Measurements from ENCODE around the gene UMODL1.

Gene UMODL1

DNA sequence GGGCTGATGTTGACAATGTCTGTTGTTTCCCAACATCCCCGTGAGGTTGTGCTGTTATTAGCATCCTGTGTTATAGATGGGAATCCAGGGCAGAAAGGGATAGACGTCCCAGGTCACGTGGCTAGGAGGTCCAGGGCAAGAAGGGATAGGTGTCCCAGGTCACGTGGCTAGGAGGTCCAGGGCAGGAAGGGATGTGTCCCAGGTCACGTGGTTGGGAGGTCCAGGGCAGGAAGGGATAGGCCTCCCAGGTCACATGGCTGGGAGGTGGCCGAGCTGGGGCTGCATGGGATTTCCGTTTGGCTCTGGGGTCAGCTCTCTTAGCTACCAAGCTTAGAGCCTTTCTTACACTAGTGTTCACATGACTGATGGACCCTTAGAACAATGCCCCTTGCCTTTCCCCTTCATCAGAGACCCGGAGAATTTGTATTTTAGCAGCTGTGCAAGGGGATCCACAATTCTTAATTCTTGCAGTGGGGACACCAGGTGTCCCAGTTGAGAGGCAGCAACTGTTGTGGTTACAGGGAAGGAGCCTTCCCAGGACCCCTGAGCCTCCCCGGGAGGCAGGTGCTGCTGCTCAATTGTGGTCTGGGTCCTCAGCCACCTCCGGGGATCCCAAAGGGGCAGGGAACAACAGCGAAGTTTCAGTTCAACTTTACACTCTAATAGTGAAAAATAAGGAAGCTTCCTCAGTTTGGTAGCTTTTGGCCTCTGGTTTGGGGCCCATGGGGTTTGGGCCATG is 69.2 kb downstream of the UMODL1 start:
- no peak for DNase-seq

- DNase-seq, result no peak
Measured at GRCh38 chr21:42141643-42142042, 70.5 kb downstream of the UMODL1 start.

GRCh38 chr21:42142141-42142540 is 71.0 kb downstream of the UMODL1 start:
- DNase-seq, result no peak

- DNase-seq, result no peak
Measured at GRCh38 chr21:42142627-42143026, 71.5 kb downstream of the UMODL1 start.

DNA sequence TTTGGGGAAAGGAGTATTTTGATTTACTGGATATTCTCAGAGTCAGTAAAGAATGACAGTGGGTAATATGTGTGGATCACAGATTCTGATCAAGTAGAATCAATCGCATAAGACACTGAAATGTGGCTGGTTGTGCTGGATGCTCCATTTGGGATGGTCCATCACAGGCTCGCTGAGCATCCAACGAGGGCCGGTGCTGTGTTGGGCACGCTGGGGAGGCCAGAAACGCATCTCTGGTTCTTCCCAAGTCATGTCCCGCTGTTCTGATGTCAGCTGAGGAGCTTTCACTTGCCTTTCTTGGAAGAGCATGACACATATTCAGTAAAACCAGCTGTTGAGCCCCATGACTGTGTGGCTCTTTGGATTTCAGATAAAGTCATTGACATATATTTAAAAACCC is 72.0 kb downstream of the UMODL1 start:
- DNase-seq, result no peak

DNA sequence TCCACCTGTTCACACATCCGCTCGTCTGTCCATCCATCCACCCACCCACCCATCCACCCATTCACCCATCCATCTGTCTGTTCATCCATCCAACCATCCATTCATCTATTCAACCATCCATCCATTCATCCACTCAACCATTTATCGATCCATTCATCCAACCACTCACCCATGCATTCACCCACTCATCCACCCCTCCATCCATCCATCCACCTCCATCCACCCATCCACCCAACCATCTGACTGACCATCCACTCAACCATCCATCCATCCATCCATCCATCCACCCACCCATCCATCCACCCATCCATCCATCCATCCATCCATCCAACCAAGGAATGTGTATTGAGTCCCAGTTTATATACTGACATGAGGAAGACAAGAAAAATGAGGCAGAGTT is 73.1 kb downstream of the UMODL1 start:
- no peak for DNase-seq

DNA sequence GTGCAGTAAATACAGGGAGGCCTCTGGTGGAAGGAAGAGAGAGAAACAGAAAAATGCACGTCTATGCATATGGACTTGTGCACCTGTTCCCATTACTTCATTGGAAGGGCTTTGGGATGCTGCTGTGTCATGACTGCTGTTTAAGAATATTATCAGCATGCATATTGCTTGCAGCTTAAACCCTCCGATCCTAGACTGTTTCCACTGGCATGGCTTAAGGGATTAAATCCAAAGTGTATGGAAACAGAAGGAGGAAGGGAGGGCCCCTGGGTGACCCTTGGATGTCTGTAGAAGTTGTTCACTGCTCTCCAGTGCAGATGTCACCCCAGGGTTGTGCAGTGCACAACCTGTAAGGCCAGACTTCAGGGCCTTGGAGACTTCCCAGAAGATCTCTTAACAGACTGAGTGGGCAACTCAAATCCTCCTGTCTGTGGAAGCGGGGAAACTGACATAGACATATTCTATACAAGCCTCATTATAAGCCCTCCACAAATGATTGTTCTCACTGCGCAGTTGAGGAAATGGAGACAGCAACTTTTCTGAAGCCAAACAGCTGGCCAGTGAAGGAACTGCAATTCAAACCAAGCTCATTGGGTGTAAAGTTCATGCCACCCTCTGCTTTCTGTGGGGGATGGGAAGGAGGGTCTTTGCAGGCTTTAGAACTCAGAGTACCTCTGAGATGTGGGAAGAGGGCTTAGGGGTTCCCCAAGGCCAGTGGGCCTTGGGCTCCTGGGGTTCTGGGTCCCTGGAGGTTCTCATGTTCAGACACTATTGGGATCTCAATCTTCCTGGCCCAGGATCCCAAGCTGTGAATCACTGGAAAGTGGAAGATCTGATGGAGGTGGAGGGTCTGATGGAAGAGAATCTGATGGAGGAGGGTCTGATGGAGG is 73.8 kb downstream of the UMODL1 start:
- DNase-seq, result no peak

GRCh38 chr21:42145569-42146272 is 74.6 kb downstream of the UMODL1 start:
- DNase-seq, result peak; percentile 72 to 91 (median 74)

GRCh38 chr21:42146273-42146805 is 75.2 kb downstream of the UMODL1 start:
- DNase-seq, result no peak

DNA sequence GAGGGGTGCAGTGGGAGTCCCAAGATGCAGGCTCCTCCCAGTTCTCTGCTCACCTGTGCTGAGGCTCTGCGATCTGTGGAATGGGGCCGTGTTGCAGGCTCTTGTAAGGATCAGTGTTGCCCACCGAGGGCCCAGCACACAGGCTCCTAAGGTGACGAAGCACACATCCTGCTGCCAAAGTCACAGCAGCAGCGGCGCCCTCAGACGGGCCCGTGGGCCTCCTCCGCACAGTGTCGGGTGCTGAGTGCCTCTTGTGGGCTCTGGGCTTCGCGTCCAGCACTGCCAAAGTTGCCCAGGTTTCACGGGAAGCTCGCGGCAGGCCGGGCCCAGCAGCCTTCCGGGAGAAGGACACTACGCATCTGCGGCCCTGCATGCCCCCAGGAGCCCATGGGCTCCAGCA is 75.7 kb downstream of the UMODL1 start:
- DNase-seq, result no peak

GRCh38 chr21:42147386-42148020 is 76.4 kb downstream of the UMODL1 start:
- no peak for DNase-seq

DNA sequence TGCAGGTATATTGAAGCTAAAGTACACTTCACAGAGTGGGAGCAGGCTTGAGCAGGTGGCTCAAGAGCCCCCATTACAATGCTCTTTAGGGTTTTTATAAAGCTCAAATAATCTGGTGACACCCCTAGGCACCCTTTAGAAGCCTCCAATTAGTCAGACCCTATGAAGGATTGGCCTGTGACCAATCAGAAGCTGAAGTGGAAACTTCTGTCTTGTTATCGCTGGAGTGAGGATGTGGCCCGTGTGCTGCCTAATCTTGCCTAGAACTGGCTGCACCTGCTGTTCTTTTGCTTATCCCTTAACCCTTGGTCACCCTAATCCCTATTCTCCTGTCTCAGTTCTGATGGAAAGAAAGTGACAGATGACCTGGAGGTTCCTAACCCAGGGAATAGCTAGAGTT is 77.0 kb downstream of the UMODL1 start:
- DNase-seq, result peak in 1 of 3 experiments; percentile 15

GRCh38 chr21:42148584-42148983 is 77.5 kb downstream of the UMODL1 start:
- DNase-seq, result no peak

DNA sequence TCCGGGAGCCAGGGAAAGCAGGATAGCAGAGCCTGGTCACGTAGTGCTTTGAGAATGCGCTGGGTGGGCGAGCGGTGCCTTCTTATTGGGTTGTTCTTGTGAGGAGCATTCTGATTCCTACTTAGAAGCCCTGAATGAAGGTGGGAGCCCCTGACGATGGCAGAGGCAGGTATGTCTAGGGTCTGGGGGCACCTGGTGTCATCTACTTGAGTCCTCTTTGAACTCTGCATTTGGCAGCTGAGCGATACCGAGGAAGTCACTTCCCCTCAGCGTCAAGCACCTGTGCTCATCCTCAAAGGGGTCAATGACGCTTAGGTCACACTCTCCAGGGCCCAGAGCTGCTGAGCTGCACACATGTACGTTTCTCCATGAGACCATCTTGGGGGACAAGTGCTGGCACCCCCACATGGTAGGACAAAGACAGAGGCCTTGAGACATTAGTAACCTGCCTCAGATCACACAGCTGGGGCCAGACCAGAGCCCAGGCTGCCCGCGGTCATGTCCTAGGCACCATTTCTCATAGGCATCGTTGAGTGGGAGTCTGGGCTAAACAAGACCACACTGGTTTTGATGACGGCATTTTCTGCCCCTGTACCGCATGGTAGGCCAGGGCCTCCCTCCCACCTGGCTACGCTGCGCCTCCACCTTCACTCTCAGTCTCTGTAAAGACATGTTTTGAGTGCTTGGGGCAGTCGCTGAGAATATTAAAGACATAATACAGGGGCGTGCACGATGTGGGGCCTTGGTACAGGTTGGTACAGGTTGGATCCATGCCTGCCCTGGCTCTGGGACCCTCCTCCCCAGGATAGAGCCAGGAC is 78.7 kb downstream of the UMODL1 start:
- DNase-seq, result no peak

DNA sequence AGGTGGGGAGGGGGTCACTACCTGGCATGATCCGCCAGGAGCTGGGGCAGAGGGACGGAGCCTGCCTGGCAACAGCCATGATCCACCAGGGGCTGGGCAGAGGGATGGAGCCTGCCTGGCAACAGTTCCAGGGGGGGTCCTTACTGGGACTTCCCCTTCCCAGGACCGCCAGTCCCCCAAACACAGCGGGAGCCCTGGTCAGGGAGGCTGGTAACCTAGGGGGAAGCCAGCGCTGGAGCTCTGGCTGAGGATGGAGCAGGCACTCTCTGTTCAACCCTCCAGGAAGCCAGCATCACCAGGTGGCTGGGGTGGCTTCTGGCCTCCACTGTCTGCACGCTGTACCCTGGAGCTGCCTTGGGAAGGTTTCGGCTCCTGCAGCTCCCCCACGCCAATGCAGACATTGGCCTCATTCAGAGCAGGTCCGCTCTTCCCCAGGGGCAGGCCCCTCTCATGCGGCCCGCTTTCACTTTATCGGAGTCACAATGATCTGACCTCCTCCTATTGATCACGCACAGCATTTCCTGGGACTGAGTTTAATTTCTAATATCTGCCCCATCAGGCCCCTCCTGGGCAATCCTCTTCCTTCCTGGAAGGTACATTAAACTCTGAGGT is 79.5 kb downstream of the UMODL1 start:
- DNase-seq, result no peak

DNA sequence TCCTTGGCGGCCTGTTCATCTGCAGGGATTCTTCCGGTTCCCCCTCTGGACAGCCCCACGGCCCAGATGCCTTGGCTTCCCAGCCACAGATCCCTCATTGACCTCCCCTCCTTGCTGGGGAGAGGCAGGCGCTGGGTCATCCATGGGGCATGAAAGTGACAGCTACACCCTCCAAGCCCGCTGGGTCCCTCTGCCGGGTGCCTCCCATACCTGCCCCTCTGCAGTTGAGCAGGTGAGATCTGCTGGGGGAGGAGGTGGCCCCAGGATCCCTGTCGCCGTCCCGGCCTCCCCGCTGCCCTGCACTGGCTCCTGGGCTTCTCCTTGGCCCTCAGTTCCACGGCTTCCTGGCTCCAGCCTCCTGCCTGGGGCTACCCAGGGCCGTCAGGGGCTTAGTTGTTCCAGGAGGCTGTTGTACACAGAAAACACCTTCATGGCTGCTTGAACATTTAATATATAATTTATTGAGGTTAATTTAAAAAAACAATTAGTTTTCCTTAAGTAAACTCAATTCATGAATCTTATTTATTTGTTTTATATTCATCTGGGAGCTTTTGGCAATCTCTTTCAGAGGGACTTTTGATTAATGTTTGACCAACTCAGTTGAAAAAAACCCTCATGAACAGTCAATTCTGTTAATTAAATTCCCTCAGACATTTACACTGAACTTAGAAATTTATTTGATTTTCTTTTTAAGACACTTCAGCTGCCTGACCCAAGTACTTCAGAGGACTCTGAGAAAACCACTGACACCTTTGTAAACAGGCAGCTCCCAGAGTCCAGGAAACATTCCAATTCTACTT is 80.2 kb downstream of the UMODL1 start:
- peak in 1 of 3 experiments; percentile 42 for DNase-seq

DNA sequence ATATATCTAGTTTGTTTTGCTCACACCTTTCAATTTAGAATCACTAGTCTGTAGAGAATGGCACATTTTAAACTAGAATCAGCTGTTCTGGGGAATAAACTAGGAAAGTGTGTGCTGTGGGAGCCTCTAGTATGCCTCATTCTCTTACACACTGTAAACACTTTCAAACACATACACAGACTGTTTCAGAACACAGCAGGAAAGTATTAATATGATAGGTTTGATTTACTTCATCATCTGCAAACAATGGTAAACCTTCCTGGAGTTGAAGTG is 80.8 kb downstream of the UMODL1 start:
- peak in 1 of 3 experiments; percentile 52 for DNase-seq

- DNase-seq, result no peak
Measured at GRCh38 chr21:42153046-42153686, 82.0 kb downstream of the UMODL1 start.

DNA sequence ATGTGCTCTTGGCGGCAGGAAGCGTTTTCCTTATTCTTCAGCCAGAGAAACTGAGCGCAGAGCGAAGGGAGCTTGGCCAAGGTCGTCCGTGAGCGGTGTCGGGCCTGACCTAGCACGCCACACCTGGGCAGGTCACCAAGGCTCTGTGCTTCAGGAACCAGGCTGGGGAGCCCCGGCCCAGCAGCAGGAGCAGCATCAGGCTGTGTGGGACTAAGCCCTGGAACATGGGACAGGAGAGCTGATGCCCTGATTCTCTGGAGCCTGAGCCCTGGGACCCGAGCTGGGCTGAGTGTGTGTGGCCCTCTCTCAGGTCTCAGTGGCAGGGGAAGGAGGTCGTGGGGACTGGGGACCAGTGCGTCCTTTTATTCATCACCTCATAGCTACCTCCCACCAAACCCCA is 82.6 kb downstream of the UMODL1 start:
- no peak for DNase-seq

All from NCI-H1417 (cell line).